ENCODE data around the gene MRPS6.

MRPS6 gene

DNA sequence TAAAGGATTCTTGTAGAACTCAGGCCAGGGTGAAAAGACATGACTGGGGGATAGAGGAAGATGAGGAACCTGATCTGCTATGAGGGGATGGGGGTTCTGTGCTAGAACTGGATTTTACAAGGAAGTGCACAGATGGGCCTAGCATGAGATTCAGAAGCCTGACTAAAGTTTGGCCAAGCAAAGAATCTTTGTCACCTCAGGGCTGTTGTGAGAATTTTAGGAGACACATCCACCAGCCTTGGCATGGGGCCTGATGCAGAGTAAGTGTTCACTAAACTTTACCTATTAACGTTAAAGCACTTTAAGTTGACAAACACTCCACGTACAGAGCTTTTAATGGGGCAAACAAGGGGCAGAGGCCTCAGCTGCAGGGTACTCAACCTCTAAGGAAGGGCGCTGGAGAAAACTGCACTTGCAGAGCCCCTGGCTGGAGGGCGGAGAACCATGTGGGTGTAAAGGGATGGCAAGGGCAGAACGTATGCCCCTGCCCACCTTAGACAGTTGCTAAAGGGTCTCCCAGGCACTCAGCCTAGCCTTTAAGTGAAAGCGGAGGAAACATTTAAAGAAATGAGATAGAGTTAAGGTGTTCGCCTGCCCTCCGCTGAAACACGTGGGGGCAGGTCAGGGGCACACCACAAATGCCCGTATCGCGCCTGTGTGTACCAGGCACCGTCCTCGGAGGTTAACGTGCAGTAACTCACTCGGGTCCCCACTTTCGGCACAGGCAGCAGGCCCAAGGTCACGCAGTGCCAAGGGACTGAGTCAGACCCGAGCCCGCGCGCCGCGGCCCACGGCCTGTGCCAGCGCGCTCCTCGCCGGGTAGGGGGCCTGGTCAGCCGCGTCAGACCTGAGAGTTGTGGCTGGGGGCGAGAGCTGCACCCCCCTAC lies 990 bp upstream of the MRPS6 start:
- peak; percentile 2 for DNase-seq

DNA sequence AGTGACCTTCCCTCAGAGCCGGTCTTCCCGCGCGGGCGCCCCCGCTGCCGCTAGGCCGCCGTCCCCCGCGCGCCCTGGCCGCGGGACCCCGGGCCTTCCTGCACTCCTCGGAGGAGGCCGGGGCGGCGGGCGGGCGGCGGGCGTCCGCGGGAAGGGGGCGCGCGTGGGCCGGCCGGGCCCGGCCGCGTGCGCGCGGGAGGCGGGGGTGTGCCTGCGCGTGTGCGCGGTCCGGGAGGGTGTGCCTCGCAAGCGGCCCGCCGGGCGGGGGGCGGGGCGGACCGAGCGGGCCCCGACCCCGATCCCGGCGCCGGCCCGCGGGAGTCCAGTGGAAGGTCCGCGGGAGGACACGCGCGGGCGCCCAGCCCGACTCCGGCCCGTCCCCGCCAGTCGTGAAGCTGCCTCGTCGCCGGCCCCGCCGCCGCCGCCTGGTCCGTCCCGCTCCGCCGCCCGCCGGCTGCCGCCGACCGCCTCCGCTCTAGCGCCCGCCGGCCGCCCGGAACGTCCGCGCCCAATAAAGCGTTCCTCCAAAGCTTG lies 438 bp downstream of the MRPS6 start:
- DNase-seq, result peak; percentile 38

DNA sequence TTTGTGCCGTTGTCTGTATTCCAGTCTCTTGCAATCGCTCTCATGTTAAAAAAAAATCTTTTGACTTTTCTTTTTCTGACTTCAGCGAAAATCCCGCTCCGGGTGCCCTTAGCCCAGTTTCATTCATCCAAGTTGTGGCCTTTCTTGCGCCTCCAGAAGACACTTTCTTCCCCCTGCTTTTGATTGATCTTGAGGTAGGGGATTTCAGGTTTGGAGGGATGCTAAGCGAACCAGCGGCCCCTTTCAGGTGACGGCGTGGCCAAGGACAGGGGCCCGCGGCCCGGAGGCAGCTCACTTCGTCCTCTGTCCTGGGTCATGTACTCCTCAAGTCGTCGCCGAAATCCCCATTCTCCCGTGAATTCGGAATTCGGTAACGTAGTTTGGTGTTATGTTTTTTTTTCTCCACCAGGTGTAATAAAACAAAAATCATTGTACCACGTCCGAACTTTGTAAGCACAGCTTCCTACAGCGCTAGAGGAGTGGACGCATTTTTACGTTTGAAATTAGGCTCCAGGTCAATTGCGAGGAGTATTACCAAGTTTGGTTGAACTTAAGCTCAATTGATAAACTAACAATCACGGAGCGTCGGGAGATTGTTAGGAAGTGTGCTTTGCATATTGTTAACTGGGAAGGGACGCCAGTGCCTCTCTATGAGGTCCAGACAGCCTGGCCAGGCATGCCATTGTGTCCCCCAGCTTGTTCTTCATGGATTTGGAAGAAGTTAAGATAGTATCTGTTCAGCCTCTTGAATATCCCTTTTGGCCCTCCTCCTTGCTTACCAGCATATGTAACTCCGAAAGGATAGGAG lies 1.1 kb downstream of the MRPS6 start:
- no peak for DNase-seq

DNA sequence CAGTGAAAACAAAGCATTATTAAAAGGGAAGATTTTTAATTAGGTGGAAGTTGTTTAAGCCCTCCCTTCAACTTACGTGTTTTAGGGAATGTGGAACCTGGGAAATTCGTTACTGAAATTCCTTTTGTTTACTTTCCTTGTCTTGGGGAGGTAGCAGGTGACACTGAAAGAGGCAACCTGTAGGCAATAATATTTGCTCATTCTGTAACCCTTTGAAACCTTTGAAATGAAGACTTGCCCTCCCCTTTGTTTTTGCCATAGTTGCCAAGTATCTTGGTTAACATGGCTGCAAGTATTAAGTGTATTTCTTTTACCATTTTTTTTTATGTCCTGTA lies 1.7 kb downstream of the MRPS6 start:
- DNase-seq, result no peak

DNA sequence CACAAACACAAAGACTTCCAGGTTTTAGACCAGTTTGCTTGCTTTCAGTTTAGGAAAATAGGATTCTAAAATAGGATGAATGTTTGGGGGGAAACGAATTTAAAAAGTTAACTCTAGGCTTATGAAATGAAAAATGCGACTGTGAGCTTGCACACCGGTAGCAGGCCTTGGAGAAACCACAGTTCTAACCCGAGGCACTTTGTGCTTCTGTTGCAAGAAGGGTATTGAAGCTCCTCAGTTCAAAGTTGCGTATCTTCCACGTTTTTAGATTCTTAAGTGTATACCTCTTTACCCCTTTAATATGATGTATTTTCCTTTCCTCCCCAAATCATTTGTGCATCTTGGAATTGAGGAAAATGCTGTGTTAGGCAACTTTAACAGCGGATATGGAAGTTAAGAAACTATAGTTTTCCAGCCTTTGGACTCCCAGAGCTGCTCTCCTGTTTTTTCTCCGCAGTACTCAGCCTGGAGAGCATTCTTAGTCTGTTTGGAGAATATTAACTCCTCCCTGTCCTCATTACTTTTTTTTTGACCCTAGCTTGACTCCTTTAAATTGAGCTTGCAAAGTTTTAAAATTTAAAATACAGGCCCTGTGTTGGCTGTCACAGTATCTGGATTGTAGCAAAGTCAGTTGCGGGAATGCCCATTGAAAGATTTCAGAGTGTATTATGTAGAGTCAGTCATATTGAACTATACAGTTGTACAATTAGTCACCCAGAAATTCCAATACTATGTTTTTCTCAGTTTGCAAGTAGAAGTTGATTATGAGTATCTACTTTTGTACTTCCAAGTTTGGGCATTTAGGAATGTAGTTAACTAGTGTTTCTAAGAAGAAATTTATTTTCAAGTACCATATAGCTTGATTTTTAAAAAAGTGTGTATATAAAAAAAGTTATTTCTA lies 2.6 kb downstream of the MRPS6 start:
- DNase-seq, result no peak

DNA sequence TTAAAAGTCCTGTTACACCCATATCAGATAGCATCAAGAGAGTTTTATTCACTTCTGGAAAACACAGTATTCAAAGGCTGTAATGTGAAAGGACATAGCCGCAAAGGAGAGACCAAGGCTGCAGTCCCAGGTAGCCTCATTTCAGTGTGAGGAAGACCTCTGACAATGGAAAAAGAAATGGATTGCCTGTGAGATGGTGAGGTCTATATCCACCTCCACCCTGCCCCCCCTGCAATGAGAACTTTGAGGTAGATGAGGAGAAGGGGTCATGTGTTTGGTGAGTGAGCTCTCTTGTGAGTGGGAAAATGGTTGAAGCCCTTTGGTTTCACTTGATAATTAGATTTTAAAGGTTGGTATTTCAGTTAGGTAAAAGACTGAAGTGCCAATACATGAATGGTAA lies 3.5 kb downstream of the MRPS6 start:
- DNase-seq, result no peak

DNA sequence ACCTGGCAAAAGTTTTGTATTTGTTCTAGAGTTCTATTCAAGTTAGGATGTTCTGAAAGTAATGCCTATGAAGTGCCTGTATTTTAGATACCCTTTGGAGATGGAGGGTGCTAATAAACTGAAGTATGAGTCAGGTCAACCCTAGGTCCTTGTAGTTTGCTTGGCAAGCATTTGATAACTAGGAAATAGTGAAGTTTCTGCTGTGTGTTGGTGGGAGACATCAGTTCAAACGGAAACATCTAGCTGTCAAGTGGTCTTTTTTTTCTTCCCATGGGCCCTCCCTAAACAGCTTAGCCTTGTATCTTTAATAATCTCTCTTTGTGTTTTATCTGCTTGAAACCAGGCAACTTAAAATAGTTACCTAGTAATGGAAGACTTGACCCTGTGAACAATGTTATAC lies 4.5 kb downstream of the MRPS6 start:
- DNase-seq, result no peak

DNA sequence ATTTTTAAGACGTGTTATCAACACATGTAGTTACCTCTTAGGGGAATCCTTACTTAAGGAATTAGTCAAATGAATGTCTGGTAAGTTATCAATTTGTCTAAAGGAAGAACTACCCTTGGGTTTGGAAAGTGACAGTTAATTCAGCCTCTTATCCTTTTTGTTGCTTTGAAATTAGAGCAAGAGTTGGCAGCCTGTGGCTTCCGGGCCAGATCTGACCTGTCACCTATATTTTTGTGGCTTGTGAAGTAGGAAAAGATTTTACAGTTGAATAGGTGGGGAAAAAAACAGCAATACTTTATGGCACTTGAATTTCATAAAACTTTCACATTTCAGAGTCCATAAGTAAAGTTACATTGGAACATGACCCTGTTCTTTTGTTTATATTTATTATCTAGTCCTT lies 5.5 kb downstream of the MRPS6 start:
- no peak for DNase-seq

DNA sequence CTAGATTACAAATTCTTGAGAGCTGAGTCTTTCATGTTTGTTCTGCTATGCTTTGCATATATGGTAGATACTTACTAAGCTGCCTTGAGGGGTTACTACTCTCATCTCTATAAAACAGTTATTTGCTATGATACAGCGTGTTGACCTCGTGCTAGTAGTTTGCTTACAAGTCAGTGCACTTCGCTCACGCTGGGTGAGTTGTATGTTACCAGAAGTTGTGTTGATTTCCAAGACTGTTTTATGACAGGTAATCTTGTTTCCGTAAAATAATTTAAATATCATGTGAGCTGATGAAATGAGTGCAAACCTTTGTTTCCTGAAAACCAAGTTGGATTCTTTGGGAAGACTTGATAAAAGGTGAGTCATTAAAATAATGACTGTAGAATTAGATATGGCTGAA lies 7.3 kb downstream of the MRPS6 start:
- no peak for DNase-seq

DNA sequence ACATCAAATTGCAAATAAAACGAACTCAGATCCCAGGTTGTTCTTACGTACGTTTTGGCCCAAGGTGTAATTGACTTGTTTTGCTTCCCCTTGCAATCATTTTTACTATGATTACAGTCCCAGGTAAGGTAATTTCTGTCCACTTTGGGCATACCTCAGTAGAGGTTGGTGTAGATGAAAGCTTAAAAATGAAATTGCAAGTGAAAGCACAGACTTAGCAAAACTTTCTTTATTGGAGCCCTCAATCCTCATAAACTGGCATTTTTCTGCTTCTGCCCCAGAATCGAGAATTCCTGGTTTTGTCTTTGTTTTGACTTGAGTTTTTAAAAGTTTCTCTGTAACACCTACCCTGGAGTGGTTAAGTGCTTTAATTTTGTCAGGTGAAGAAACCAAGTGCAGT lies 9.4 kb downstream of the MRPS6 start:
- DNase-seq, result no peak

DNA sequence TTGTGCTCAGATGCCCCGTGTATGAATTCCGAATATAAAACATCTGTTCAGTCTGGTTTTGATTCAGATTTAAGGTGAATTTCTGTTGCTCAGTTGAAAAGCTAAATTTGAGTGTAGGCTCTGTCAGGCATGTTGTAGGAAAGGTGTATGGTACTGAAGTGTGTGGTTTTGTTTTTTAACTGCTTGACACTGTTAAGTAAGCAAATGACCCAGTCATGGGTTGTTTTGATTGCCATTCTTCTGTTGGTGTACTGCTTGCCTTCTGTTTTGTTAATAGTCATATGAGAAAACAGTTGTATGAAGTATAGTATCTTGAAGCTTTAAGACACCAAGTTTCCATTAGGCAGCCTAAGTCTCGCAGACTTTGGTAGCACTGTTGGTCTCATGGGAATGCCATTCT lies 10.0 kb downstream of the MRPS6 start:
- no peak for DNase-seq

DNA sequence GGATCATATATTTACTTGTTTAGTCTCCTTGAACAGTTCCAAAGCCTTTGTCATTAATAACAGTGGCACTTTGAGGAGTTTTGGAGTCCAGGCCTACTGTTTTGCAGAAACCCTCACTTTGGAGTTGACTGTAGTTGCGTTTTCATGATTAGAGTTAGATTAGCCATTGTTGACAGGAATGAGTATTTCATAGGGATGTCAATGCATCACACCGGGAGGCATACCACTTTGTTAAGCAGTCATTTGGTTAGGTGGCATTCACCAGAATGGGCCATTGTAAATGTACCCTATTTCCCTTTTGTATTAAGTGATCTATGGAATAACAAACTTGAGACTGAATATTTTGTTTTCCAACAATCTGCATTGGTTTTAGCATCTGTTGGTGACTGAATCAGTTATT lies 11.8 kb downstream of the MRPS6 start:
- DNase-seq, result no peak

DNA sequence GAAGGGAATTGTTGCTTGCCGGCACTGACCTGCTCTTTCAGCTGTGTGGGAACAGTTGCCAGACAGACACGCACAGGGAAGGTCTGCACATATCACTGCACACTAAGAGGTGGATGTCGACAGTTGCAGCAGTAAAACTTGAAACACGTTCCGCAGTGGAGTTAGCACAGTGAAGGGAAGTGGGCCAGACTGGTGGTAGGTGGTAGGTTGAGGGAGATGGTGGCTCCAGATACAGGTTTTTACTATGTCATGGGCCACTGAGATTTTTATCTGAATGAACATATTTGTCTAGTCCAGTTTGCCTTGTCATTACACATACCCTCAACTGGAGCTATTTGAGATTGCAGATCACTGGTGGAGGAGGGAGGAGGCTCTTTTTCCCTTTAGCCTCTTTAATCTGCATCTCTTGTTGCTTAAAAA lies 13.5 kb downstream of the MRPS6 start:
- no peak for DNase-seq

DNA sequence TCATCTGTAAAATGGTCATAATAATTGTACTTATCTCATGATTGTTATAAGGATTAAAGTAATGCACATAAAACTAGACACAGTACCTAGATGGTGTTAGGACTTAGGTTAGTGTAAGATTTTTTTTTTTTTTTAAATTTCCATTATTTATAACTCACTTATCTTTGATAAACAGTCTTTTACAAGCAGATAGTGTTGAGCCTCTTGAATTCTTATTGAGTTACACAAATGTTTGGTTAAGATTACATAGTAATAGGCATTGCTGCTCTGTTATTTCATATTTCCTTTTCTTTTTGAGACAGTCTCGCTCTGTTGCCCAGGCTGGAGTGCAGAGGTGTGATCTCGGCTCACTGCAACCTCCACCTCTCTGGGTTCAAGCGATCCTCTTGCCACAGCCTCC lies 15.4 kb downstream of the MRPS6 start:
- DNase-seq, result no peak

DNA sequence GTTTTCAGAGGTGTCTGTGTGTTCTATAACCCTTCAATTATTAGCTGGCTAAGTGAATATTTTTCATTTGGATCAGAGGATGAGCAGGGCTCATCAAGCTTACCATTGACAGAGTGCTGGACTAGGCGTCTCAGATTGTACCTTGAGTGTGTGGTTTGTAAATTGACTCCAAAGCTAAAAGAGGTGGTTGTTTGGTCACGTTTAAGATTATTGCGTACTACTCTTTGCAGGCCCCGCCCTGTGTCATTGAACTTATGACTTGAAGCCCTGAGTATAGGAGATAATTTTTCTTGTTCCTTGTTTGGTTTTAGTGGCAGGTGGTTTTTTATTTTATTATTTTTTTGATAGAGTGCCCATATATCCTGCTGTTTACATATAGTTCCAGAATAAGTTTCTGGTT lies 17.7 kb downstream of the MRPS6 start:
- DNase-seq, result no peak

DNA sequence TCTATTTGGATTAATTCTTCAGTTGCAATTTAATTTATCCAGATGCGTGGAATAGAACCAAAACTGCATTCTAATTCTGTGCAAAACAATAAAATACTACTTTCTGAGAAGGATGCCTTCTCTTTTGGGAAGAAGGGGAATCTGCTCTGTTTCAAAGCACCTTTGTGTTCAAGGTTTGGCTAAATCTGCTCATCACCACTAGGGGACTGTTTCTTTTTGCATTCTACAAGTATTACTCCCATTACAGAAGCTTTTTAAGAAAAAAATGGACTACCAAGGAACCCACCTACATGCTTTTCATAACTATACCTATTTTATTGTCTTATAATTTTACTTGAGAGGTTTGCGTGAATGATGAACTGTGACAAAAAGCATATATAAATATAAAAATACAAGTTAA lies 18.2 kb downstream of the MRPS6 start:
- no peak for DNase-seq

DNA sequence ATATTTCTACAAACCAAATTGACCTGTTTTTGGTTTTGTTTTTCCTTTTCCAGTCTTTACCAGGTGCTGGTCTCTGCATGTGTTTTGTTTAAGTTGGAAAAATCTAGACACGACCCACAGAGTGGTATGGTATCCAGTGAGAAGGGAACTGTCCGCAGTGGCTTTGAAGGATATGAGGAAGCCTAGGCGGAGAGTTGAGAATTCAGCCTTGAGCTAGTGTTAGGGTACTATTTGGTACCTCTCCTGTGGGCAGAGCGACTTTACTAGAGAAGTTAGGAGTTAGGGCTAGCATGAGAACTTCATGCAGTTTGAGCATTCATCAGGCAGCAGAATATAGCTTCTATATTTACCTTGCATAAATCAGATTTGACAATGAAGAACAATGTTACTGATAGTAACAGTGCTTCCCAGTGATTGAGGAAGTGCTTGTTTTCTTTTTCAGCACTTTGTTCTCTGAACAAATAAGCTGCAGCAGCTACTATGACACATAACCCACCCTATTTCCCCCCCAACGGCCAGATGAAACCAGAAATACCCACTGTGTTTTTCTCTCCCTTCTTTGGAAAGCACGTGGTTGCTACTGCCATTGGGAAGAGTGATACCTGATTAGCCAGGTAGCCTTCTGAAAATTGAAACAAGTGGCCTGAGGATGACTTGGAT lies 19.0 kb downstream of the MRPS6 start:
- DNase-seq, result no peak

DNA sequence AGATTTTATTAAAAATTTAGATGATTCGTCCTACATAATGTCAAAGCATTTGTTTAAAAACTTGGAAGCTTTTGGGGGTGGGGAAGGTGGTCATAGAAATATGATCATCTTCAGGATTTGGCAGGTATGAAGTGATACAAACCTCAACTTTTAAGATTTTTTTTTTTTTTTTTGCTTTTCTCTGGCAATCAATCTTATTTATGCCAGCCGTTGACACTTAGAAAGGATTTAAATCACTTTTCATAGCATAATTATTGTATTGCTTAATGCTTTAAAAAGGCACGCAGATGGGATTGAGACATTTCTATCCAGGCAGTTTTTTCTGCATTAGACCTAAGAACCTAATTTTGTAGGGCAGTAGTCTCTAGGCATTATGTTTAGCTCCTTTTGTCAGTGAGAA lies 19.7 kb downstream of the MRPS6 start:
- DNase-seq, result no peak

DNA sequence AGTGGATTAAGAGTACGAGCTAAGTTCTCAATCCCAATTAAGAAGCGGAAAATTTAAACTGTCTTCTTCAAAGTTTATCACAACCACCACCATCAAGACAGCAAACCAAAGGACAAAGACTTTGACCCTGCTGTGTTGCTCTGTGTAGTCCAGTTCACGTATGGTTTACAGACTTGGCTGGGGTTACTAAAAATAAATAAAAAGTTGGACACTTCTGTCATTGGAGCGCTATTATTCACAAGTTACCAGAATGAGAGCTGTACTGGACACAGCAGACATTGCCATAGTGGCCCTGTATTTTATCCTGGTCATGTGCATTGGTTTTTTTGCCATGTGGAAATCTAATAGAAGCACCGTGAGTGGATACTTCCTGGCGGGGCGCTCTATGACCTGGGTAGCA lies 21.6 kb downstream of the MRPS6 start:
- DNase-seq, result no peak

DNA sequence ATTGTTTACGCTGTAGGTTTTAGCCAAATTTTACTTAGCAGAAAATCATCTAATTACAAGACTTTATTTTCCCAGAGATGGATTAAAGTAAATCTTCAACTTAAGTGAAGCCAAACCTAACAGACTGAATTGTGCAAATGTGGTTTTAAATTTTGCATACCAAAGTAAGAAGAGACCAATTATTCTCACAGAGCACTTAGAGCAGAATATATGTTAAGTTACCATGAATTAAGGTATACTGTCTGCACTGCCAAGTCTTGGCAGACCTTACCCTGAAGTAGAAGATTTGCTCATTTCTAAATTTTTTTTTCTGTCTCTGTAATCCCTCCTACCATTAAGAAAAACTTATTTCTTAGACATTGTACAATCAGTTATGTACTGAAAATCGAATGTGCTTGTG lies 24.1 kb downstream of the MRPS6 start:
- DNase-seq, result no peak

DNA sequence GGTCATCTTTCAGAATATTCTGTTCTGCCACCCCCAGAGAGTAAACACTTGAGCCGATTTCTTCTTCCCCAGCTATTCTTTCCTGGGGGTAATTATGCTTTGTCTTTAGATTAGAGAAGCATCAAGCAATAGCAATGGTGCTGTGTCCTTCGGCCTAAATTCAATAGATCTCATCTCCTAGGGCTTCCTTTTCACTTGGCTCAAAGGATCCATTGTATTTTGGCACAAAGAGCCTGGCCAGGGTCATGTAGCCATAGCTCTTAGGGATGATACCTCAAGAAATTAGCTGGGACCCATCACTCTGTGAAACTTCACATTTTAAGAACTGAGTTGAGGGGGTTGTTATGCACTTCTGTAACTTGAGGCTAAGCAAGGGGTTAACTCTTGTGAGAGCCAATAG lies 27.0 kb downstream of the MRPS6 start:
- DNase-seq, result no peak

DNA sequence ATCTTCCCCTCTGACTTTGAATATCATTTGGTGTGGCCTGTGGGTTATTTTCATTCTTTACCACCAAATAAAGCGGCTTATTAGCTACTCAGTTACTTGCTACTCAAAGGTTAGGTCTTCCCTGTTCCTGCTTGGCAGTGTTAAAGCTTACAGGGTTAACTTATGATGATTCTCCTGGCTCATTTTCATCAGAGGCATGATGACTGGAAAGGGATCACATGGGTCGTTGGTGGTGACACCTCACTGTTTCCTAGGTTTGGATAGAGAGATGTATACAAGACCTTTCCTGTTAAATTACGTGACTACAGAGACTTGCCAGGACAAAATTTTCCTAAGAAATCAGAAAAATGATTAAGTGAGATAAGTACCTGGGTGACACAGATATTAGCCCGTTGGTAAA lies 27.4 kb downstream of the MRPS6 start:
- DNase-seq, result no peak
